B cell (primary cell): Measurements from ENCODE around the gene NUDT3. TPM values are rescaled to one million over a fixed set of nuclear protein-coding genes. Genes with fewer than 3 reads are reported as not detected.
"Not testable (repeated sequence)": the region's sequence is repeated elsewhere in the genome, so short reads cannot be mapped to it uniquely, and the experiment has no call there.

Source experiments
- ATAC-seq: fragments of 200-7000 bp; cut with Tn5 transposase; one replicate; pipeline ENCODE4 v1.10.0; 2021; ENCODE audit warnings: low read depth, mild to moderate bottlenecking, moderate number of reproducible peaks, moderate library complexity
- CTCF ChIA-PET: fragments of 350-600 bp; sonication (Branson Sonifier 250); formaldehyde crosslinking; loops from one replicate; lab custom pipeline; 2021; ENCODE audit warnings: antibody characterized with exemption, inconsistent platforms; lab: Charles Lee
- POLR2A ChIA-PET: fragments of 350-600 bp; sonication (Branson Sonifier 250); formaldehyde crosslinking; loops from one replicate; lab custom pipeline; 2021; ENCODE audit warnings: antibody characterized with exemption; lab: Charles Lee
- DNase-seq: peaks from one replicate; pipeline ENCODE4 v3.0.0; 2013
- H2AFZ ChIP-seq: 2 replicates; pipeline ENCODE4 v1.6.1; 2012; ENCODE audit warnings: mild to moderate bottlenecking, low read depth, low read length; ENCODE audit not compliant: insufficient read depth, poor library complexity, severe bottlenecking
- H3K27ac ChIP-seq, 2 donors: 1 replicate in 1 of 2; 2 replicates in 1 of 2; pipeline ENCODE4 v1.5.1; 2012 to 2013; ENCODE audit warnings: low read length in 2 of 2, mild to moderate bottlenecking in 2 of 2, moderate library complexity in 1 of 2
- H3K27me3 ChIP-seq, 4 experiments: fragments of 200-600 bp in 1 of 4; sonication (generic) in 1 of 4; replicated peaks in 1 of 4; 1 replicate in 2 of 4; 2 replicates in 2 of 4; pipeline versions ENCODE4 v1.6.1 to v1.7.0; 2013 to 2016; ENCODE audit warnings: low read length in 3 of 4, mild to moderate bottlenecking in 2 of 4, mixed read lengths in 1 of 4, moderate library complexity in 1 of 4; ENCODE audit not compliant: insufficient read depth in 4 of 4, control insufficient read depth in 3 of 4; ENCODE audit errors: control extremely low read depth in 1 of 4
- H3K36me3 ChIP-seq, 2 experiments: replicated peaks in 1 of 2; 1 replicate in 1 of 2; 2 replicates in 1 of 2; pipeline versions ENCODE4 v1.6.1 to v1.7.1; 2013; ENCODE audit warnings: low read length in 1 of 2; ENCODE audit not compliant: insufficient read depth in 2 of 2, control insufficient read depth in 1 of 2; ENCODE audit errors: control extremely low read depth in 1 of 2, extremely low read depth in 1 of 2
- H3K4me1 ChIP-seq, 2 donors: fragments of 200-600 bp in 1 of 2; sonication (generic) in 1 of 2; 1 replicate in 1 of 2; 2 replicates in 1 of 2; pipeline versions ENCODE4 v1.5.1 to v1.6.1; 2013 to 2017; ENCODE audit warnings: low read length in 2 of 2; ENCODE audit not compliant: control insufficient read depth in 2 of 2, insufficient read depth in 2 of 2
- H3K4me2 ChIP-seq: replicated peaks from 2 replicates; pipeline ENCODE3; 2012; ENCODE audit warnings: mild to moderate bottlenecking, low read depth, low read length; ENCODE audit not compliant: poor library complexity, severe bottlenecking
- H3K4me3 ChIP-seq, 5 experiments: fragments of 200-600 bp in 1 of 5; sonication (generic) in 1 of 5; 1 replicate in 3 of 5; 2 replicates in 2 of 5; pipeline versions ENCODE4 v1.5.1 to v1.7.0; 2011 to 2016; ENCODE audit warnings: low read length in 4 of 5, mild to moderate bottlenecking in 4 of 5, low read depth in 2 of 5, control low read depth in 1 of 5, moderate library complexity in 1 of 5; ENCODE audit not compliant: insufficient read depth in 1 of 5; ENCODE audit errors: control extremely low read depth in 1 of 5, extremely low read depth in 1 of 5
- H3K79me2 ChIP-seq: fragments of 200-600 bp; sonication (generic); one replicate; pipeline ENCODE4 v1.6.0; 2016; ENCODE audit warnings: low read length; ENCODE audit not compliant: control insufficient read depth, insufficient read depth
- H3K9ac ChIP-seq: fragments of 200-600 bp; sonication (generic); 2 replicates; pipeline ENCODE4 v1.6.1; 2017; ENCODE audit warnings: mild to moderate bottlenecking, low read length, moderate library complexity
- H3K9me3 ChIP-seq, 3 donors: one replicate each; pipeline versions ENCODE4 v1.6.1 to v1.7.1; 2013; ENCODE audit warnings: low read length in 2 of 3; ENCODE audit not compliant: control insufficient read depth in 2 of 3, insufficient read depth in 1 of 3; ENCODE audit errors: control extremely low read depth in 1 of 3
- H4K20me1 ChIP-seq: 2 replicates; pipeline ENCODE4 v1.6.0; 2012; ENCODE audit warnings: mild to moderate bottlenecking, low read length; ENCODE audit not compliant: insufficient read depth, control insufficient read depth, poor library complexity, severe bottlenecking
- H3K27ac Mint-ChIP-seq: one replicate; pipeline ENCODE4 v1.8.0; 2021; ENCODE audit warnings: mixed read lengths
- H3K27me3 Mint-ChIP-seq: one replicate; pipeline ENCODE4 v1.8.0; 2021; ENCODE audit warnings: mixed read lengths
- H3K4me1 Mint-ChIP-seq: one replicate; pipeline ENCODE4 v1.8.0; 2021; ENCODE audit warnings: mixed read lengths
- H3K4me3 Mint-ChIP-seq: one replicate; pipeline ENCODE4 v1.8.0; 2021; ENCODE audit warnings: mixed read lengths
- H3K9me3 Mint-ChIP-seq: one replicate; pipeline ENCODE4 v1.8.0; 2022; ENCODE audit warnings: mixed read lengths; ENCODE audit not compliant: insufficient read depth
- CTCF ChIP-seq: fragments of 200-600 bp; IDR thresholded peaks from one replicate; pipeline ENCODE4 v1.8.0; 2022; ENCODE audit warnings: antibody characterized with exemption, mild to moderate bottlenecking
- EZH2 ChIP-seq: IDR thresholded peaks from 2 replicates; pipeline ENCODE4 v1.6.1; 2012; ENCODE audit warnings: borderline replicate concordance, low read depth, mild to moderate bottlenecking, moderate library complexity, low read length; ENCODE audit not compliant: insufficient read depth, poor library complexity, severe bottlenecking
- WGBS: methylation state at CpG from one replicate; pipeline ENCODE4 v1.1.5; 2013; ENCODE audit warnings: missing lambda C conversion rate; ENCODE audit not compliant: insufficient coverage; 5-methylcytosine and 5-hydroxymethylcytosine counted together
- intact Hi-C: fragments of 100-400 bp; cut with micrococcal nuclease; formaldehyde crosslinking; loops from one replicate; pipeline ENCODE4 v1.10.0; 2022
- polyA plus RNA-seq: library from polyadenylated mRNA; depleted of rRNA; stranded (reverse); fragments of >200 nt; gene quantifications from 2 replicates; pipeline ENCODE4 v1.2.3, GENCODE V29; 2012
- total RNA-seq, 2 donors: library from RNA; stranded (reverse); fragments of 120-200 nt in 1 of 2; gene quantifications; 1 replicate in 1 of 2; 2 replicates in 1 of 2; pipeline versions ENCODE4 v1.2.3 to v1.2.4, GENCODE V29; 2013 to 2022

Gene NUDT3
- total and polyA plus RNA-seq, 2 donors (not counting 1 experiment from before 2014, with no cell fraction given), result 18.2 to 37.4 TPM

- Histone ChIP-seq H3K27me3 (no peaks in the 10 kb centered on the region), H3K4me3 (no peak overlapping the region), H3K79me2 (no peaks in the 10 kb centered on the region), H4K20me1 (no peaks in the 10 kb centered on the region), H3K4me1 (no peaks in the 10 kb centered on the region), H2AFZ (no peak overlapping the region), H3K9me3 (peaks cover 0 to 17% (median 9%) of the 10 kb centered on the region in 3 donors), H3K36me3 (no peaks in the 10 kb centered on the region), H3K4me2 (no peak overlapping the region), H3K9ac (no peak overlapping the region), H3K27ac (no peak overlapping the region)
- no peak for DNase-seq
- H3K4me3 Mint-ChIP-seq, result no peak overlapping the region
- H3K4me1 Mint-ChIP-seq, result no peaks in the 10 kb centered on the region
- H3K9me3 Mint-ChIP-seq, result peaks cover 7% of the 10 kb centered on the region
- no peak for TF ChIP-seq EZH2
- TF ChIP-seq CTCF, result no peak
- intact Hi-C loops, result no loop called here
- ChIA-PET CTCF (interaction anchor here (1.5 kb wide), 1 partner anchor 154 kb away, joined by 3 read pairs; no protein-coding TSS in a partner anchor), POLR2A (no interaction called here)
- WGBS, result 94% methylated on average over 14 of the region's 17 CpGs
- H3K27ac Mint-ChIP-seq, result no peak overlapping the region
- H3K27me3 Mint-ChIP-seq, result no peaks in the 10 kb centered on the region
- ATAC-seq, result no peak
Measured at GRCh38 chr6:34260576-34261267, 131.7 kb downstream of the NUDT3 start.

GRCh38 chr6:34259529-34260069 lies 132.9 kb downstream of the NUDT3 start:
- no peak overlapping the region for H2AFZ ChIP-seq
- no peaks in the 10 kb centered on the region for H3K4me1 ChIP-seq
- H3K4me2 ChIP-seq, result no peak overlapping the region
- ATAC-seq (no peak), DNase-seq (no peak)
- no peaks in the 10 kb centered on the region for H3K27me3 ChIP-seq
- no peaks in the 10 kb centered on the region for H3K79me2 ChIP-seq
- no peak overlapping the region for H3K9ac ChIP-seq
- no peak overlapping the region for H3K4me3 ChIP-seq
- ChIA-PET POLR2A (no interaction called here), CTCF (interaction anchor here (1.5 kb wide), 1 partner anchor 155 kb away, joined by 3 read pairs; no protein-coding TSS in a partner anchor)
- H3K27ac ChIP-seq, result no peak overlapping the region
- Mint-ChIP-seq H3K27ac (no peak overlapping the region), H3K4me3 (no peak overlapping the region), H3K4me1 (no peaks in the 10 kb centered on the region), H3K9me3 (peaks cover 7% of the 10 kb centered on the region), H3K27me3 (no peaks in the 10 kb centered on the region)
- peaks cover 0 to 17% (median 9%) of the 10 kb centered on the region in 3 donors for H3K9me3 ChIP-seq
- no CpG with 5 or more reads among the region's 6 CpGs for WGBS
- H4K20me1 ChIP-seq, result no peaks in the 10 kb centered on the region
- TF ChIP-seq CTCF (no peak), EZH2 (no peak)
- H3K36me3 ChIP-seq, result no peaks in the 10 kb centered on the region
- intact Hi-C loops, result no loop called here

GRCh38 chr6:34252395-34252794 lies 140.1 kb downstream of the NUDT3 start:
- no CpG with 5 or more reads among the region's 2 CpGs for WGBS
- H3K9me3 ChIP-seq, H4K20me1 ChIP-seq, H3K4me3 ChIP-seq, H2AFZ ChIP-seq, DNase-seq, ATAC-seq, H3K27ac ChIP-seq, H3K27me3 ChIP-seq, POLR2A ChIA-PET, H3K9me3 Mint-ChIP-seq, intact Hi-C loops, H3K4me2 ChIP-seq, H3K27me3 Mint-ChIP-seq, H3K27ac Mint-ChIP-seq, H3K36me3 ChIP-seq, H3K4me3 Mint-ChIP-seq, H3K9ac ChIP-seq: not testable (repeated sequence)
- Histone ChIP-seq H3K79me2 (peaks cover 14% of the 10 kb centered on the region), H3K4me1 (peaks cover 14 to 21% of the 10 kb centered on the region in 2 donors)
- H3K4me1 Mint-ChIP-seq, result peaks cover 22% of the 10 kb centered on the region
- CTCF ChIA-PET, result interaction anchor here (0.8 kb wide), 1 partner anchor 65 kb away, joined by 3 read pairs; no protein-coding TSS in a partner anchor
